ENCODE results near the gene AMN. TPM values are rescaled to one million over a fixed set of nuclear protein-coding genes. Genes with fewer than 3 reads are reported as not detected.

The AMN gene
- total RNA-seq, 1 donor from 2014 or later: 0.23 TPM

- H3K27ac Mint-ChIP-seq (ENCODE audit: unreplicated experiment): no peak overlapping the region
- no peaks in the 10 kb centered on the region for H3K9me3 Mint-ChIP-seq
- no peak for DNase-seq (ENCODE audit: low read depth, low spot score)
- H3K36me3 Mint-ChIP-seq (ENCODE audit: low read depth): peaks cover 6% of the 10 kb centered on the region
- no peak overlapping the region for H3K4me3 Mint-ChIP-seq
- no peaks in the 10 kb centered on the region for H3K27me3 Mint-ChIP-seq (ENCODE audit: low read depth)
- TF ChIP-seq, protein P1, sequence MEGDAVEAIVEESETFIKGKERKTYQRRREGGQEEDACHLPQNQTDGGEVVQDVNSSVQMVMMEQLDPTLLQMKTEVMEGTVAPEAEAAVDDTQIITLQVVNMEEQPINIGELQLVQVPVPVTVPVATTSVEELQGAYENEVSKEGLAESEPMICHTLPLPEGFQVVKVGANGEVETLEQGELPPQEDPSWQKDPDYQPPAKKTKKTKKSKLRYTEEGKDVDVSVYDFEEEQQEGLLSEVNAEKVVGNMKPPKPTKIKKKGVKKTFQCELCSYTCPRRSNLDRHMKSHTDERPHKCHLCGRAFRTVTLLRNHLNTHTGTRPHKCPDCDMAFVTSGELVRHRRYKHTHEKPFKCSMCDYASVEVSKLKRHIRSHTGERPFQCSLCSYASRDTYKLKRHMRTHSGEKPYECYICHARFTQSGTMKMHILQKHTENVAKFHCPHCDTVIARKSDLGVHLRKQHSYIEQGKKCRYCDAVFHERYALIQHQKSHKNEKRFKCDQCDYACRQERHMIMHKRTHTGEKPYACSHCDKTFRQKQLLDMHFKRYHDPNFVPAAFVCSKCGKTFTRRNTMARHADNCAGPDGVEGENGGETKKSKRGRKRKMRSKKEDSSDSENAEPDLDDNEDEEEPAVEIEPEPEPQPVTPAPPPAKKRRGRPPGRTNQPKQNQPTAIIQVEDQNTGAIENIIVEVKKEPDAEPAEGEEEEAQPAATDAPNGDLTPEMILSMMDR (conservative IDR thresholded peaks at IDR 0.05): no peak
- H3K4me1 Mint-ChIP-seq: no peaks in the 10 kb centered on the region
Measured at GRCh38 chr14:102878174-102878969, 44.1 kb upstream of the AMN start.

DNA sequence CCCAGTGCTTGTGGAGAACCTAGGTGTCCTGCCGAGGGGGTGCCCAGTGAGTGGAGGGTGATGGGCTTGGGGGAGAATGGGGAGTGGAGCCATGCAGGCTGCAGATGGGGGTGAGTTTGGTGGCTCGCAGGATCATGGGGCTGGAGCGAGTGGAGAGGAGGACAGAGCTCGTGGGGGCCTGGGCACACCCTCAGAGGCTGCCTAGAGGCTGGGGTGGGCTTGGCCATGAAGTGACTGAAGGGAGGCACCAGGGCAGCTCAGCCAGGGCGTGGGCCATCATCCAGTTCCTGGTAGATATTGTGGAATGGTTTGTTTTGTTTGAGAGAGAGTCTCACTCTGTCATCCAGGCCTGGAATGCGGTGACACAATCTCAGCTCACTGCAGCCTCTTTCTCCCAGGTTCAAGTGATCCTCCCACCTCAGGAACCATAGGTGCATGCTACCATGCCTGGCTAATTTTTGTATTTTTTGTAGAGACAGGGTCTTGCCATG lies 43.4 kb upstream of the AMN start:
- Mint-ChIP-seq H3K36me3 (ENCODE audit: low read depth) (peaks cover 6% of the 10 kb centered on the region), H3K27me3 (ENCODE audit: low read depth) (no peaks in the 10 kb centered on the region), H3K4me3 (no peak overlapping the region), H3K4me1 (no peaks in the 10 kb centered on the region), H3K9me3 (no peaks in the 10 kb centered on the region), H3K27ac (ENCODE audit: unreplicated experiment) (no peak overlapping the region)
- TF ChIP-seq, protein P1 (conservative IDR thresholded peaks at IDR 0.05): no peak
- no peak for DNase-seq (ENCODE audit: low read depth, low spot score)

- Mint-ChIP-seq H3K4me1 (no peaks in the 10 kb centered on the region), H3K27ac (ENCODE audit: unreplicated experiment) (no peak overlapping the region), H3K9me3 (no peaks in the 10 kb centered on the region), H3K36me3 (ENCODE audit: low read depth) (no peaks in the 10 kb centered on the region), H3K27me3 (ENCODE audit: low read depth) (no peaks in the 10 kb centered on the region), H3K4me3 (no peak overlapping the region)
- DNase-seq (ENCODE audit: low read depth, low spot score): no peak
- TF ChIP-seq, protein P1 (conservative IDR thresholded peaks at IDR 0.05): no peak
Measured at GRCh38 chr14:102882226-102882906, 40.1 kb upstream of the AMN start.

- no peak for DNase-seq (ENCODE audit: low read depth, low spot score)
- TF ChIP-seq, protein P1 (conservative IDR thresholded peaks at IDR 0.05): no peak
- Mint-ChIP-seq H3K27me3 (ENCODE audit: low read depth) (no peaks in the 10 kb centered on the region), H3K4me1 (no peaks in the 10 kb centered on the region), H3K9me3 (no peaks in the 10 kb centered on the region), H3K4me3 (no peak overlapping the region), H3K36me3 (ENCODE audit: low read depth) (no peaks in the 10 kb centered on the region), H3K27ac (ENCODE audit: unreplicated experiment) (no peak overlapping the region)
Measured at GRCh38 chr14:102883089-102883541, 39.3 kb upstream of the AMN start.

DNA sequence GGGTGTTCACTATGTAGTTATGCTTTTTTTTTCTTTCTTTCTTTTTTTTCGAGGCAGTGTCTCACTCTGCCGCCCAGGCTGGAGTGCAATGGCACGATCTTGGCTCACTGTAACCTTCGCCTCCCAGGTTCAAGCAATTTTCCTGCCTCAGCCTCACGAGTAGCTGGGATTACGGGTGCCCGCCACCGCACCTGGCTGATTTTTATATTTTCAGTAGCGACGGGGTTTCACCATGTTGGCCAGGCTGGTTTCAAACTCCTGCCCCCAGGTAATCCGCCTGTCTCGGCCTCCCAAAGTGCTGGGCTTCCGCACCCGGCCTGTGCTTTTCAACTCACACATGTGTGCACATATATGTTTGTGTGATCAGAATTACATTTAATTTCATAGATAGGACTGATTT lies 38.9 kb upstream of the AMN start:
- Mint-ChIP-seq H3K4me3 (no peak overlapping the region), H3K36me3 (ENCODE audit: low read depth) (no peaks in the 10 kb centered on the region), H3K9me3 (no peaks in the 10 kb centered on the region), H3K4me1 (no peaks in the 10 kb centered on the region), H3K27ac (ENCODE audit: unreplicated experiment) (no peak overlapping the region), H3K27me3 (ENCODE audit: low read depth) (no peaks in the 10 kb centered on the region)
- no peak for DNase-seq (ENCODE audit: low read depth, low spot score)
- TF ChIP-seq, protein P1 (conservative IDR thresholded peaks at IDR 0.05): no peak
